Activated CD4-positive, alpha-beta T cell treated with anti-CD3 and anti-CD28 coated beads, Interleukin-2, amount 50 U/mL, for 48 hours (primary cell): ENCODE results near the gene TRIB2.

Source experiments
- DNase-seq, 2 experiments: peaks; one replicate each; pipeline ENCODE4 v3.0.0-alpha.2; 2020

Gene TRIB2

GRCh38 chr2:12721566-12722446 lies 5.1 kb downstream of the TRIB2 start:
- peak; percentile 41 to 53 for DNase-seq

DNA sequence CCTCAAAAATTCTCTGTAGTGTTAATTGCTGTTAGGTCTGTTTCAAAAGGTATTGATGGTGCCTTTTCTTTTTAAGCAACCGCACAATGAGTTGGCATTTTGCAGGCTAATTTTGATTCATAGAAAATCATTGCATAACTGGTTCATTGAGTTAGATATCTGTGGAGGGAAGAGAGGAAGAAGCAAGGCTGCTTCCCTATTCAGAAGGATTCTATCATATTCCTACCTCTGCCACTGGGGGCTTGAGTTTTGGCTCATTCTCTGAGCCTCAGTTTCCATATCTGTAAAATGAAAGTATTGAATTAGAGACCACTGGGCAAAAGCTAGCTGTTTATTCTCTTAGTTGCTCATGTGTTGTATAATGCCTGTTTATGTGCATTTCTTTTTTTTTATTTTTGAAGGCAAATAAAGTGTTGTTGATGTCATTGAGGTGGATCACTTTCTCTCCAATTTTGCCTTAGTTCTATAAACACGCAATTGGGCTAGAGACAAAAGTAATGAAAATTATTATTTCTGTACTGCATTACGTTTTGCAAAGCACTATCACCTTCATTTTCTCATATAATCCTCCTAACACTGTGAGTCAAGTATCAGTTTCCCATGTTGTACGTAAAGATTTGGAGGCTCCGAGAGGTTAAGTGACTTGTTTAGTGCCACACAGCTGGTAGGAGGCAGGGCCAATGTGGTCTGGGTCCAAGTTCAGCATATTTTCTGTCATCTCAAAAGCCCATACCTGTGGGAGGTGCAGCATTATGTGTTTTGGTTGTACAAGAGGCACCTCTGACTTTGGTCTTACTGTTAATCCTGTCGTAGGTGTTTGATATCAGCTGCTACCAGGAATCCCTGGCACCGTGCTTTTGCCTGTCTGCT lies 5.9 kb downstream of the TRIB2 start:
- DNase-seq, result peak; percentile 22 to 40

GRCh38 chr2:12723736-12724463 lies 7.2 kb downstream of the TRIB2 start:
- DNase-seq, result no peak

DNA sequence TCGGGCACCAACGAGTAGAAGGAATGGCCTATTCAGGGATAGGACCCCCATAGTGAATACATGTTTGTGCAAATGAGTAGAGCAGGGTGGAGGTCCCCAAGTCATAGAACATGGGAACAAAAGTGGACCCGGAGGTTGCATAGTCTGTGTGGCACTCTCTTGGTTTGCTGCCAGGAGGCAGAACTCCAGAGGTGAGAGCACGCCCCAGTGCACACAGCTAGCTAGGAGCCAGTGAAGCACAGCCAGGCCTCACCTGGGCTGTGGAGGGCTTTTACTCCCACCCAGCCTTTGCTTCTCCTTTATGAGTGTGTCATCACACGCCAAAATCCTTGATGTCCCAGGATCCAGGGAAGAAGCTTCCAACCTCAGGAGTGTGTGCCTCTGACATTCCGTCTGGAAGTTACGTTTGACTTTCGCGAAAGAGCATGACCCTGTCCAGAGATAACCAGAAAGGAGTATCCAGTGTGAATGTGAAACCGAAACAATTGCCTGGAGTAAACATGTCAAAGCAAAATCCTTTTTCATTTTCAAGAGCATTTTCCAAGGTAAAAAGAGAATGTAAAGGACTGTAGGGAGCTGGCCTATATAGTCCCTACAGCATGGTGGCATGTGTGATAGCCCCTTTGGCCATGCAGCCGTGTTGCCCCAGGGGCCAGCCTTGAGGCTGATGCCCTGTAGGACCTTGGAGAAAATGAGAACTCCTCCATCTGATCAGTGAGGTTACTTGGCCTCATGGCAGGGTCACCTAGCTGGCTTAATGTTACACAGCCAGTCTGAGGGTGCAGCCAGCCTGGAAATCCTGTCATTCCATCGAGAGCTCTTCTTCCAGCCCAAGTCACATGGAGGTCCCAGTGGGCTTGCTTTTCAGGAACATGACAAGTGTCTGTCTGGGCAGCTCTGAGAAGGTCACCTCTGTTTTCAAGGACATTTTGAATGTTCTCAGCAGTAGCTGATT lies 8.8 kb downstream of the TRIB2 start:
- no peak for DNase-seq

- DNase-seq, result no peak
These were observed 9.5 kb downstream of the TRIB2 start for GRCh38 chr2:12726271-12726670.

GRCh38 chr2:12727065-12727464 lies 10.3 kb downstream of the TRIB2 start:
- no peak for DNase-seq

DNA sequence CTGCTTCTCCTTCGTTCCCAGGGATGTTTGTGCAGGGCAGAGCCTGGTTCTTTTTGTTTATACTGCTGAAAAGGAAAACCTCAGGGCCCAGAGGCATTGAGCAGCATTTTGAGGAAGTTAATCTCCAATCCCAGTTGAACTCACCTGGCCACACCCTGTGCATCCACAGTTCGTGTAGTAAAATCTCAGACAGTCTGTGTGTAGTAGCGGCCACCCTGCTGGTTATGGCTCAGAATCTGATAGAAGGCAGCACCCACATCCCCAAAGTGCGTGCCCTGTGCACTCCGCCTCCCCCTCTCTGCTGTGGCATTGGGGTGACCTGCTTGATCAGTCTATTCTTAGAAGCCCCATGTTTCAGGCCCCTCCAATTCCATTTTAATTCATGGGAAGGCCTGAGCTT lies 10.9 kb downstream of the TRIB2 start:
- DNase-seq, result no peak

GRCh38 chr2:12728221-12728777 lies 11.6 kb downstream of the TRIB2 start:
- DNase-seq, result peak; percentile 42 to 51

DNA sequence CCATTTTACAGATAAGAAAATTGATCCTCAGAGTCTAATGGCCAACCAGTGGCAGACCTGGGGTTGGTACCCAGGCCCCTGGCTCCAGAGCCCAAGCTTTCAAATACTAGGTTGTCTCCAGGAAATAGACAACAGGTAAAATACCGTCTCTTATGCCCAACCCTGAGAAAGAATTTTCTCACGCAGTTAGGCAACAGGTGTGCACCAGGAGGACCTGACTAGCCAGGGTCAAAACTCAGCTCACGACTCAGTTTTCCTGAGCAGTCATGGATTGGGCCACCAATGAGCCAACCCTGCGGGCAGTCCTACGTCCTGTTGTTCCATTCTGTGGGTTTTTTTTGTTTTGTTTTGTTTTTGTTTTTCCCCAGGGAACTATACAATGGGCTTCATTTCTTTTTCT lies 13.5 kb downstream of the TRIB2 start:
- DNase-seq, result no peak

- no peak for DNase-seq
These were observed 15.1 kb downstream of the TRIB2 start for GRCh38 chr2:12731701-12732280.

DNA sequence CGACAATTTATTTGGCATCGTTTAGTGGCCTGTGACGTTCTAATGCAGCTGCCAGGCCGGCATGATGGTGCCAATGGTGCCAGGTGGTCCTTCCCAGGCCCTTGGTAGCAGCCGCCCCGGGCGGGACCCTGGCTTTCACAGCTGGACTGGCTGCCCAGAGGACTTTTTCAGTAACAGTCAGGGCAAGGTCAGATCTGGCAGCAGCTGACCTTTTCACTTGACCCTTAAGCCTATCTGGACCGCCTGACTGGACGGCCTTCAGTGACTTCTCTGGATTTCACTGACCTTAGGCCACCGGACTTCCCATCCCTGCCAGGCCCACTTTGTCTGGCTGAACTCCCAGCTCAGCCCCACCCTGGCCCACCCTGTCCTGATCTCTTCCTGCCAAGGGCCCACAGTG lies 15.9 kb downstream of the TRIB2 start:
- DNase-seq, result no peak

DNA sequence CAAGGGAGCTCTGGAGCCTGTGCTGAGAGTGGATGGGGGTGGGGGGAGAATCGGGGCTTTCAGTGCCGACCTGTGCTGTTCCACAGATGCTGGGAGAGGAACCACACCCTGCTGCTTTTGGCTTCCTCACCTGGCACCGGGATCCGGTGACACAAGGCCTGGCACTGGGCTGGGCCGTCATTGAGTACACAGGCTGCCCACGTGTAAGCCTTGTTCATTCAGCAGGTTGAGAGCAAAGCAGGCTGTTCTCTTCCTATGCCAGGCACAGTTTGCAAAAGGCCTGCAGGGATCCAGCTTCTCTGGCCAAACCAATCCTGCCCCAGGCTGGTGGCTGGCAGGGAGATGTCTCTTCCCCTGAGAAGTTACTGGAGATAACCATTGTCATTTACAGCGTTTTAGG lies 17.1 kb downstream of the TRIB2 start:
- DNase-seq, result no peak

- no peak for DNase-seq
These were observed 18.3 kb downstream of the TRIB2 start for GRCh38 chr2:12734914-12735654.

- no peak for DNase-seq
These were observed 20.6 kb downstream of the TRIB2 start for GRCh38 chr2:12737297-12737696.

DNA sequence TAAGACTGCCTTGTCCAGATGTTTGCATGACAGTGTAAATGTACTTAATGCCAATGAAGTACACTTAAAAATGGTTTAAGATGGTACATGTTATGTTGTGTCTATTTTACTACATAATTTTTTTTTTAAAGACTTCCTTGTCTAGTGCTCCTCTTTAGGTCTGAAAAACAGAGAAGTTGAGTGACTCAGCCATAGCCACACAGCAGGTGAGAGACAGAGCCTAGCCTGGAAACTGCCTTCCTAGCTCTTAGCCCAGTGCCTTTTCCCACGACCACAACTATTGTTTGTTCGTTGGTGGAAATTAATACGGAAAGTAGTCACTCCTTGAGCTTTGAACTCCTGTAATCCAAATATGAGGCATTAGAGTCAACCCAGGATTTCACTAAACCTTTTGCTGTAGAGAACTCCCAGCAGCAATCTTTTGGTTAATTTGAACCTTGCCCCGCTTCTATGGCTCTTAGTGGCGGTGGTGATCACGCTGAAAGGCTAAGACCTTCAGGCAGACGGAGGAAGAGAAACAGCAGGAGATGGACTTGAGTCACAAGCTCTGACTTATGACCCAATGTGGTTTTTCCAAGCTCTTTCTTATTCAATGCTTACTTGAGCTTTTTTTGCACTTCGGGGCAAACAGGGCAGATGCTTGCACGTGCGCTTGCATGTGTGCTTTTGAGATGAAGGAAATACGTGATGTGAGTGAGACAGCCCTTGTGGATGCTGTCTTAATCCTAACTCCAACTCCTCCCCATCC lies 21.2 kb downstream of the TRIB2 start:
- DNase-seq, result no peak

DNA sequence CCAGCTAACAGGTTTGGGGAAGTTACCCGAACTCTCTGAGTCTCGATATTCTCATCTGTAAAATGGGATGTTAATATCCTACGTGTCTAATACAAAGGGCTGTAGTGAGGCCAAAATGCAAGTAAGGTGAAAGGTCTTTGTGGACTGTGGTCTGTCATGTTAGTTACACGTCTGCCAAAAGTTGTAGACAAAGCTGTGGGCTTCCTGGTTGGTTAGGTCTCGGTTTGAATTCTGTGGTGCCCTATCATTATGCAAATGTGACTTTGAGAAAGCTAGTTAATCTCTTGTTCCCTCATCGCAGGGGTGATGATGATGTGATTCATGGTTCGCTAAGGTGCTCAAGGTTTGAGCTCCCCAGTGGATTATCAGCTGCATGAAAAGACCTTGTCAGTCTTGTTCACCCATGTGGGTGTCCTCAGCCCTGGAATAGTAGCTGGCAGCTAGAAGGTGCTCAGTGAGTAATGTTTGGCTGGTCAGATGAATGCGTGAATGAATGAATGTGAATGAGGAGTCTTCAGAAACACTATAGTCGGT lies 23.1 kb downstream of the TRIB2 start:
- DNase-seq, result no peak

DNA sequence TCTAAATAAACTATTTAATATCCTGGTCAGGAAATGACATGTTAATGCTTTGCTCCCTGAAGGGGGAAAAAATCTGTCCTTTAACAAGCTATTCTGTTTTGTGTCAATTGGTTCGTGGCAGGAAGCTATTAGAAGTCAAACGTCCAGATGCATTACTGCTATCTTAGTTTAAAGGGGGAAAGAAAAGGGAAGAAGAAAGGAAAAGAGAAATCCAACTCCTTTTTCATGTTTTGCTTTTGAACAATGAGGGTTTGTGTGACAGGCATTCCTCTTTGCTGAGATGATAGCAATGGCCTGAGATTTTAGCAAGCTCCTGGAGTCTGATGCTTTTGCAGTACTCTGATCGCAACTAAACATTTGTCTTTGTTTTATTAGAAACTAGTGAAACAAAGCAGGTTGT lies 24.6 kb downstream of the TRIB2 start:
- no peak for DNase-seq

DNA sequence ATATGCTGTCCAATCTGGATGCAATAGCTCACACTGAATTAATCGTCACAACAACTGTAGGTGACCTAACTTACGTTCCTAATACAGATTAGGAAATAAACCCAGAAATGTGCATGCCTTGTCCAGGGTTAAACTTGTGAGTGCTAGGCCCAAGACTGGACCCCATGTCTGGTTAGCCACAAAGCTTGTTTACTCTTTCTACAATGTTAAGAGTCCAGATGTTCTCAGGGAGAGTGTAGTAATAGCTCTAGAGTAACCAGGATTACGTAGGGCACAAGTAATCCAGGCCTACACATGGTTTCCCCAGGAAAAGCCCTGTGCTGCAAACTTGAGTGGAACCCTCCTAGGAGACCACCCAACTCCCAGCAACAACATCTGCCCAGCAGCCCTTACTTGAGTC lies 26.2 kb downstream of the TRIB2 start:
- DNase-seq, result no peak

DNA sequence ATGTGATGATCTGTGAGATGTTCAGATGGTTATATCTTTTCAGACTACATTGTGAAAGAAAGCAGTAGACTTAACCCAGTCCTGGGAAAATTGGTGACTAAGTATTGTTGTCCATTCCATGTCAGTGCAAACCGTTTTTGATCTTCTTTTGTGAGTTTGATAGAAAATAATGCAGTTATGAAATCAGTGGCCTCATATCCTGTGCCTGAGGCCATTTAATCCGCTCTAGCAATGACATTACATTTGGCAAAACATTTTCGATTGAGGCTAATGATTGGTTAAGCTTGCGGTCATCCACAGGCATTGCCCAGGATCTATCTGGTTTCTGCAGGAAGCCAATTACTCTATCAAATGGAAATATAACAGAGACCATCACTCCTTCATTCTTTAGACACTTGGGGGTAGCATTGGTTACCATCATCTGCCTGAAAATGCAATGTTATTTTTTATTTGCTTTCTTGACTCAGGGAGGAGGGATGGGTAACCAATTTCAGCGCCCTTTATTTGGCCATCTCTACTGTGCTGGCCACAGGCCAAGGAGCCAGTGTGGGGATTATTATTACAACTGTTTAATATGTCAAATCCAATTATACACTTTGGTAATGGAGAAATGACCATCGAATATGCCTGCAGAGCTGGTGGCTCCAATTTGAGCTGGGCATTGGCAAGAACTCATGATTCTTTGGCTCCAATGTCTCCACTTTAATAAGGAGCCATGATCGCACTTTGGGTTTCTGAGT lies 33.6 kb downstream of the TRIB2 start:
- no peak for DNase-seq
